GM10266 (cell line): ENCODE results near the gene CSTF1.

Source experiments
- DNase-seq: peaks from one replicate; pipeline ENCODE4 v3.0.0; 2012; ENCODE audit errors: extremely low spot score
- TF ChIP-seq, protein P1 (sequence below): IDR thresholded peaks from 2 replicates; pipeline ENCODE4 v1.5.1; 2012; ENCODE audit warnings: mild to moderate bottlenecking, low read depth; ENCODE audit not compliant: control insufficient read depth, insufficient read depth; ENCODE audit errors: missing control alignments

The CSTF1 gene

DNA sequence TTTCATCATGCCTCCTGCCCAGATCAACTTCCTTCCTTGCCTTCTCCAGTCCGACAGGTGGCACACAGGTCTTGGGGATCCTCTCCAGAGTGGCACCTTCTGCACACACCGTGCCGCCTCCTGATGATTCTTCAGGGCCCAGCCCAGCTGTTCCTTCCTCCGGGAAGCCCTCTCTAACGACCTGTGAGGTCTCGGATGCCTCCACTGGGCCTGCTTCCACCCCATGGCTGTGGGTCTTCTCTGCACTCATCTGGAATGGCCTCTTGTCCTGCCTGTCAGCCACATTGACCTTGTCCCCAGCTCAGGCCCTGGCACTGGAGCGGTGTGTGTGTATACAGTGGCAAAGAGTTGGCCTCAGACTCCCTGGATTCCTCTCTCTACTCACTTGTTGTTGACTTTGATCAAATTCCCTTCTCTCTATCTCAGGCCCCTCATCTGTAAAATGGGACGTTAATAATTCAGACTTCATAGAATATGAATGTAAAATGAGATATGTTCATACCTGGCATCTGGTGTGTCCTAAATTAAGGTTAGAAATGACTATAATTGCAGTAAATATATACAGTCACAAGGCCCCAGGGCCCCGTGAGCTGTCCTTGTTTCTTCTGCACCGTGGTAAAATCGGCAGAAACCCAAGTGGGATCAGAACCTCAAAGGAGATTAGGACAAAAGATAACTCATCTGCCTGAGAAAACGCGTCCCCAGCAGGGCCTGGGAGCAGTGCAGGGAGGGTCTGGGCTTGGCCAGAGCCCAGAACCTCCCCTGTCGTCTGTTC, 32.1 kb upstream of the CSTF1 start:
- TF ChIP-seq, protein P1, sequence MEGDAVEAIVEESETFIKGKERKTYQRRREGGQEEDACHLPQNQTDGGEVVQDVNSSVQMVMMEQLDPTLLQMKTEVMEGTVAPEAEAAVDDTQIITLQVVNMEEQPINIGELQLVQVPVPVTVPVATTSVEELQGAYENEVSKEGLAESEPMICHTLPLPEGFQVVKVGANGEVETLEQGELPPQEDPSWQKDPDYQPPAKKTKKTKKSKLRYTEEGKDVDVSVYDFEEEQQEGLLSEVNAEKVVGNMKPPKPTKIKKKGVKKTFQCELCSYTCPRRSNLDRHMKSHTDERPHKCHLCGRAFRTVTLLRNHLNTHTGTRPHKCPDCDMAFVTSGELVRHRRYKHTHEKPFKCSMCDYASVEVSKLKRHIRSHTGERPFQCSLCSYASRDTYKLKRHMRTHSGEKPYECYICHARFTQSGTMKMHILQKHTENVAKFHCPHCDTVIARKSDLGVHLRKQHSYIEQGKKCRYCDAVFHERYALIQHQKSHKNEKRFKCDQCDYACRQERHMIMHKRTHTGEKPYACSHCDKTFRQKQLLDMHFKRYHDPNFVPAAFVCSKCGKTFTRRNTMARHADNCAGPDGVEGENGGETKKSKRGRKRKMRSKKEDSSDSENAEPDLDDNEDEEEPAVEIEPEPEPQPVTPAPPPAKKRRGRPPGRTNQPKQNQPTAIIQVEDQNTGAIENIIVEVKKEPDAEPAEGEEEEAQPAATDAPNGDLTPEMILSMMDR, result no peak
- DNase-seq, result no peak

DNA sequence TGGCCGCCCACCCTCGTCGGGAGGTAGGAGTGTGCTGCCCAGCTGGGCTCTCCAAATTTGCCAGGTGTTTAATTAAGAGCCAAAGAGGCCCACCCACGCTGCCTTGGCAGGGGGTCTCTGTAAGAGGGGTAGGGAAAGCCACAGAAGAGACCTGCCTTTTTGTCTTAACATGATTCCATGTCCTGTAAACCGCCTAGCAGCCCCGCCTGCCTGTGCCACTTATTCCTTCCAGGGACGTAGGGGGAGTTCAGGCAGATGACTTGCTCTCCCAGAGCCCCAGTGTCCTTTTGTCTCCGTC, 31.6 kb upstream of the CSTF1 start:
- DNase-seq, result no peak
- TF ChIP-seq, protein P1, result no peak

DNA sequence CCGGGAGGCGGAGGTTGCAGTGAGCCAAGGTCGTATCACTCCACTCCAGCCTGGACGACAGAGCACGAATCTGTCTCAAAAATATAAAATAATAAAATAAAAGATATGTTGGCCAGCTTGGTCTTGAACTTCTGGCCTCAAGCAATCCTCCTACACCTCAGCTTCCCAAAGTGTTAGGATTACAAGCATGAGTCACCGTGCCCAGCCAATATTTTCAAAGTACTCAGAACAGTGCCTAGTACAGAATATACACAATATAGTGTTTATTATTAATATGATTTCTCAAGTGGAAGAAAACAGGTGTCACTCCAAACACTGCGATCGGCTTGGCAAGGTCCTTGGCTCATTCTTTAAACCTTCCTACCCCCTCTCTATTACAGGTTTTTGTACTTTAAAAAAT, 30.5 kb upstream of the CSTF1 start:
- TF ChIP-seq, protein P1, result no peak
- DNase-seq, result no peak

DNA sequence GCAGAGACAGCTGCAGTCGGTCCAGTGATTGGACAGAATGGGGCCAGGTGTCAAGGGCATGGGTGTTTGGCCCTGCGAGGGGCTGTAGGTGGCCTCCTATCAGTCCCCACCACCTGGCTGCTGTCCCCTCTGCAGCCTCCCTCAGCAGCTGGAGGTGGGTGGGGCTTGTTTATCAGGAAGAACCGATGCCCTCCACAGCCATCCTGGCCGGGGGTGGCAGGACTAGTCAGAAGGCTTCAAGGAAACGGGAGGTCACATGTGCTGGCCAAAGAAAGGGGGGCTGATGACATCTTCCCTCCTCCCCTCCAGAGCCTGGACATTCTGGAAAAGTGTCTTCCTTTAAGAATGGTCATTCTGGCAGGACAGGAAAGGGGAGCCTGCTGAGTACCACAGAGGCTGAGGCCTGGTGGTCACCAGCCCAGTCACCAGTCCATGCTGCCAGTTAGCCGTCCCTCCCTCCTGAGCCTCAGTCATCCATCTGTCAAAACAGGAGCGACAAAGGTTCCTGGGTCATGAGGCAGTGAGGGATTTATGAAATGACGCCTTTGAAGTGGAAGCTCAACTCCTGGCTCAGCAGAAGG, 29.5 kb upstream of the CSTF1 start:
- TF ChIP-seq, protein P1, result no peak
- DNase-seq, result no peak

DNA sequence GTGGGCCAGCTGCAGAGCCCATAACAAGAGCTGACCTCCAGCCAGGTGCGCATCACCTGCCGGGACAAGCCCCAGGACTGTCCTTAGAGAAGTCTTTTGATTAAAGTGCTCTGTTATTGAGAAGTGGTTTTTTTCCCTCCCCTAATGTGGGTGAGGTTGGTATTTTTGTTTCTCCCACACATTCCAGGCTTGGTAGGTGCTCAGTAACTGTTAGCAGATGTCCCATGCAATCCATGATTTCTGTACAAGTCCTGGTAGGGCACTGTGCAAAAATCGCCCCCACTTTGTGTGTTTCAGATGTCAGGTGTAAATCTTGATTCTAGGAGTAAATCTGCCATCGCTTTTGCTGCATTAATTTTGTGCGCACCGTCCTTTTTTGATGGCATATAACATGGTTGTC, 29.0 kb upstream of the CSTF1 start:
- no peak for DNase-seq
- TF ChIP-seq, protein P1, result no peak

DNA sequence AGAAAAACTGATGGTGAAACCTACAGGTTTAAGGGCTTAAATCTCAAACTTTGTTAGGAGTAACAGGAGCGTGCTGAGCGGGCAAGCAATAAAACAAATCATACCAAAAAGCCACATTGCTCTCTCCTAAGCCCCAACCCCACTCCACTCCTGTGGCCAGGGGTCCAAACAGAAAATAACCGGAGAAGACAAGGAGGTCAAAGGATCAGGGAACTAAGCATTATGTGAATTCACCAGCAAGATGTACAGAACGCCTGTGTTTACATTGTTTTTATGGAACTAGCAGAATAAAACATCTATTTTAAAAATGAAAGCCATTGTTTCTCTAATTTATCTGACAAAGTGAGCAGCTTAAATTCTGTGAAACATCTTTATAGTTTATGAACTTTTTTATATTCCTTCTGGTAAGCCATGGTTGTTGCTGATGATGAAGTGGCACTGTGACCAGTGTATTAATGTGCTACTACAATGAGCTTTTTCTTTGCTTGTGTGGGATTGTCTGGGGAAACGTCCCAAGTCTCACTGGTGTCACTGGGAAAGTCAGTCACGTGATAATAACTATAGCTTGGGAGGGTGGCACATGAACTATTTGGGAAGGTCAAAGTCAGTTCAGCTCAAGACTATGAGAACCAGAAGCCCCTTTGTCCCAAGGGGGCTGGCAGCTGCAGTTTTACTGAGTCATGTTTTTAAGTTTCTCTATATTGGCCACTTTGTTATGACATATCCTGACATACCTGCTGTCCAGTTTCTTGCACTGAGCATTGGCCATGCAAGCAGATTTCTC, 23.9 kb upstream of the CSTF1 start:
- no peak for DNase-seq
- TF ChIP-seq, protein P1, result no peak

DNA sequence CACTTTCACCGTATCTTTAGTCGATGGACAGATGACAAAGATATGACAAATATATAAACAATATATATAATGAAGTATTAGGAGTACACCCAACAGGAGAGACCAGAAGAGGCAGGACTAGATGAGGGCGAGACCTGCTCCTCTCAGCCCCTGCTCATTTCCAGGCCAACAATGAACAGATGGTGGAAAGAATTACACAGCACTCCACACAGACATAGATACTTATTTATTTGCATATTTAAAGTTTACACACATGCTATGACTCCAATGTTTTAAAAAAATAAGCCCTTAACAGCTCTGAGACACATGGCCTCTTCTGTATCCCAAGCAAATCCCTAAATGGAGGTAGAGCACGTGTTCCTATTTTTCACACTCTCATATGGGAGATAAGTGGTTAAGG, 23.3 kb upstream of the CSTF1 start:
- TF ChIP-seq, protein P1, result no peak
- DNase-seq, result no peak
